ENCODE data around the gene MIEF2. TPM values are rescaled to one million over a fixed set of nuclear protein-coding genes. Genes with fewer than 3 reads are reported as not detected.

The MIEF2 gene
- total RNA-seq, 1 donor from 2014 or later: 12.0 TPM

- H3K9me3 ChIP-seq: no peaks in the 10 kb centered on the region
- no peak for TF ChIP-seq CTCF (IDR thresholded peaks at IDR 0.05)
- H3K27me3 ChIP-seq: no peaks in the 10 kb centered on the region
- no peak for ATAC-seq
- no peak overlapping the region for H3K4me3 ChIP-seq
- H3K36me3 ChIP-seq: peaks cover 51% of the 10 kb centered on the region
- no peak for DNase-seq
- intact Hi-C loops (cut with DNase I): no loop called here
- H3K27ac ChIP-seq: no peak overlapping the region
- peaks cover 25% of the 10 kb centered on the region for H3K4me1 ChIP-seq
These were observed 48.7 kb downstream of the MIEF2 start for GRCh38 chr17:18309202-18309601.

- Histone ChIP-seq H3K9me3 (no peaks in the 10 kb centered on the region), H3K27me3 (no peaks in the 10 kb centered on the region), H3K36me3 (peaks cover 30% of the 10 kb centered on the region), H3K4me3 (peak overlapping the region; percentile 97), H3K4me1 (peaks cover 61% of the 10 kb centered on the region), H3K27ac (peak overlapping the region; percentile 98)
- intact Hi-C loops (cut with DNase I): no loop called here
- no peak for TF ChIP-seq CTCF (IDR thresholded peaks at IDR 0.05)
- DNase-seq (no peak), ATAC-seq (no peak)
These were observed 53.7 kb downstream of the MIEF2 start for GRCh38 chr17:18314059-18314730.

DNA sequence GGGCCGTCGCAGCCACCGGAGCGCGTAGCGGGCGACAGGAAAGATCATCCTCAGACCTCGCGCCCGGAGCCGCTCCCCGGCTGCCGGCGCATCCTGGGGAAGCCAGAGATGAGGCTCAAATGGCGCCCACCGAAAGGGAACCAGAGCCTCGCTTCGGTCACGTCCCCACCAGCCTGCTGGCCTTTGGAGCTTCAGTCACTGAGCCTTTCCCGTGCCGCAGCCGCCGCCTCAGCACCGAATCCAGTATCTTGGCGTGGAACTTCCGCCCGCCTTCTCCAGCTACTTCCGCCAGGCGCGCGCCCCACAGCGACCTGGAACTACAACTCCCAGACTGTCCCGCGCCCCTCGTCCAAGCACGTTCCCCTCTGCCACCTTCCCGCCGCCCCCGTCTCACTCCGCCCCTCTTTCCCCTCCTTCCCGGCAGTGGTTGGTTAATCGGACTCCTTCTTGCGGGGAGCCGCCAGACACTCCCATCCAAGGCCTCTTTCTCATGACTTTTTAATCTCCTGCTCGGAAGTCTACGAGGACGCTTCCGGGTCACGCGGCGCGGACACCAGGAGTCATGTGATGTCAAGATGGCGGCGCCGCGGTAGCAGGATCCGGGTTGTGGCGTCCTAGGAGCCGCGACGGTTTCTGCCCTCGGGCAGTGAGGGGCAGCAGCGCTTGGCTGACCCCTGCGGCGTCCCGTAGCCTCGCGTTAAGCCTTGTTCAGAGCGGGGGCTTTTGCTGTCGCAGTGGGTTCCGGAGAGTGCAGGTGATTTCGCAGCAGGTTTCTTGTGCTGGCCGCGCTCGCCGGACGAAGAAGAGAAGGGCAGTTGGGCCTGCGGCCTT lies 54.5 kb downstream of the MIEF2 start, which contains the start of the genes SMCR8 and TOP3A:
TSS of gene SMCR8 (plus strand) at position 563 of the 831 bp plus-strand sequence. CDS start 497 bp downstream, outside the sequence.
TSS of gene TOP3A (minus strand) at position 264 of the 831 bp plus-strand sequence. CDS start at position 48, 216 bp downstream.
- peak; percentile 97 for ATAC-seq
- Histone ChIP-seq H3K9me3 (no peaks in the 10 kb centered on the region), H3K4me3 (peak within 1 kb of the TSS; percentile 97), H3K4me1 (peaks cover 69% of the 10 kb centered on the region), H3K27me3 (no peaks in the 10 kb centered on the region), H3K36me3 (peaks cover 37% of the 10 kb centered on the region), H3K27ac (peak within 1 kb of the TSS; percentile 98)
- no peak for TF ChIP-seq CTCF (IDR thresholded peaks at IDR 0.05)
- peak; percentile 99 for DNase-seq
- intact Hi-C loops (cut with DNase I): no loop called here

GRCh38 chr17:18315562-18315922 lies 55.1 kb downstream of the MIEF2 start:
- peaks cover 40% of the 10 kb centered on the region for H3K36me3 ChIP-seq
- intact Hi-C loops (cut with DNase I): no loop called here

DNA sequence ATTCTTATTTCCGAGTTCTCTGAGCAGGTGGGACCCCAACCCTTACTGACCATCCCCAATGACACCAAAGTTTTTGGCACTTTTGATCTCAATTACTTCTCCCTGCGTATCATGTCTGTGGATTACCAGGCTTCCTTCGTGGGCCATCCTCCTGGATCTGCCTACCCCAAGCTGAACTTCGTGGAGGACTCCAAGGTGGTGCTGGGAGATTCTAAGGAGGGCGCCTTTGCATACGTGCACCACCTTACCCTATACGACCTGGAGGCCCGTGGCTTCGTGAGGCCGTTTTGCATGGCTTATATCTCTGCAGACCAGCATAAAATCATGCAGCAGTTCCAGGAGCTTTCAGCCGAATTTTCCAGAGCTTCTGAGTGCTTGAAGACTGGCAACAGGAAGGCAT lies 55.5 kb downstream of the MIEF2 start:
- intact Hi-C loops (cut with DNase I): no loop called here

More at GRCh38 chr17:18315562-18315922, 55.1 kb downstream of the MIEF2 start:
- no peaks in the 10 kb centered on the region for H3K27me3 ChIP-seq
- H3K9me3 ChIP-seq: no peaks in the 10 kb centered on the region
- peak overlapping the region; percentile 98 for H3K27ac ChIP-seq
- peaks cover 74% of the 10 kb centered on the region for H3K4me1 ChIP-seq
- ATAC-seq (peak; percentile 8), DNase-seq (no peak)
- peak overlapping the region; percentile 97 for H3K4me3 ChIP-seq
- TF ChIP-seq CTCF (IDR thresholded peaks at IDR 0.05): no peak

More for the DNA sequence above, 55.5 kb downstream of the MIEF2 start:
- ATAC-seq (no peak), DNase-seq (no peak)
- Histone ChIP-seq H3K27ac (peak overlapping the region; percentile 98), H3K4me3 (peak overlapping the region; percentile 97), H3K9me3 (no peaks in the 10 kb centered on the region), H3K27me3 (no peaks in the 10 kb centered on the region), H3K4me1 (peaks cover 77% of the 10 kb centered on the region), H3K36me3 (peaks cover 42% of the 10 kb centered on the region)
- no peak for TF ChIP-seq CTCF (IDR thresholded peaks at IDR 0.05)

Other genes starting within 250 kb of the MIEF2 start
- 26.3 TPM for gene ATPAF2, start 221.5 kb upstream of the MIEF2 start, total RNA-seq
- 11.6 TPM for gene GID4, start 221.3 kb upstream of the MIEF2 start, total RNA-seq
- gene DRG2, start 172.7 kb upstream of the MIEF2 start, total RNA-seq: 35.1 TPM
- gene MYO15A, start 151.9 kb upstream of the MIEF2 start, total RNA-seq: 2.8 TPM
- 99.1 TPM for gene ALKBH5, start 76.8 kb upstream of the MIEF2 start, total RNA-seq
- gene LLGL1, start 35.0 kb upstream of the MIEF2 start, total RNA-seq: 11.7 TPM
- 295 TPM for gene FLII, start 1.9 kb upstream of the MIEF2 start, total RNA-seq
- 29.5 TPM for gene TOP3A, start 54.3 kb downstream of the MIEF2 start, total RNA-seq
- gene SMCR8, start 54.6 kb downstream of the MIEF2 start, total RNA-seq: 25.2 TPM
- gene SHMT1, start 102.9 kb downstream of the MIEF2 start, total RNA-seq: 27.8 TPM
- 1.8 TPM for gene EVPLL, start 117.1 kb downstream of the MIEF2 start, total RNA-seq
- gene LGALS9C, start 216.1 kb downstream of the MIEF2 start, total RNA-seq: not detected

All from upper lobe of right lung (tissue), 1 donor.